ENCODE data around the gene S100A1.
"Not testable (repeated sequence)": the region's sequence is repeated elsewhere in the genome, so short reads cannot be mapped to it uniquely, and the experiment has no call there.

S100A1 gene

DNA sequence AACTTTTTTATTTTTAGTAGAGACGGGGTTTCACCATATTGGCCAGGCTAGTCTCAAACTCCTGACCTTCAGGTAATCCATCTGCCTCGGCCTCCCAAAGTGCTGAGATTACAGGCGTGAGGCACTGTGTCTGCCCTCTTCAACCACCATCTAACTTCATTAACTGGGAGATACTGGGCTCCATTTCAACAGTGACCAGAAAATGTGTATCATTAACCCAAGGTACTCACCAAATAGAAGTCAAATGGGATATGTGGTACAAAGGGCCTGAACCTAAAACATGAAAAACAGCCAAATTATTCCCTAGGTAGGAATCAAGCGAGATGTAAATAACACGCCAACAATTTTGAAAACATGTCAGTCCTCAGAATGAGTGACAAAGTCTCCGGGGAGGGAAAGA lies 41.4 kb downstream of the S100A1 start:
- TF ChIP-seq, protein P1, sequence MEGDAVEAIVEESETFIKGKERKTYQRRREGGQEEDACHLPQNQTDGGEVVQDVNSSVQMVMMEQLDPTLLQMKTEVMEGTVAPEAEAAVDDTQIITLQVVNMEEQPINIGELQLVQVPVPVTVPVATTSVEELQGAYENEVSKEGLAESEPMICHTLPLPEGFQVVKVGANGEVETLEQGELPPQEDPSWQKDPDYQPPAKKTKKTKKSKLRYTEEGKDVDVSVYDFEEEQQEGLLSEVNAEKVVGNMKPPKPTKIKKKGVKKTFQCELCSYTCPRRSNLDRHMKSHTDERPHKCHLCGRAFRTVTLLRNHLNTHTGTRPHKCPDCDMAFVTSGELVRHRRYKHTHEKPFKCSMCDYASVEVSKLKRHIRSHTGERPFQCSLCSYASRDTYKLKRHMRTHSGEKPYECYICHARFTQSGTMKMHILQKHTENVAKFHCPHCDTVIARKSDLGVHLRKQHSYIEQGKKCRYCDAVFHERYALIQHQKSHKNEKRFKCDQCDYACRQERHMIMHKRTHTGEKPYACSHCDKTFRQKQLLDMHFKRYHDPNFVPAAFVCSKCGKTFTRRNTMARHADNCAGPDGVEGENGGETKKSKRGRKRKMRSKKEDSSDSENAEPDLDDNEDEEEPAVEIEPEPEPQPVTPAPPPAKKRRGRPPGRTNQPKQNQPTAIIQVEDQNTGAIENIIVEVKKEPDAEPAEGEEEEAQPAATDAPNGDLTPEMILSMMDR (IDR thresholded peaks at IDR 0.05; ENCODE audit: insufficient read depth, low read length, poor library complexity, severe bottlenecking), result no peak
- Histone ChIP-seq H3K36me3 (ENCODE audit: control insufficient read depth, insufficient read depth, low read length) (peaks cover 16% of the 10 kb centered on the region), H3K27me3 (replicated peaks; ENCODE audit: control insufficient read depth, insufficient read depth, low read length) (no peaks in the 10 kb centered on the region), H3K4me3 (replicated peaks; ENCODE audit: low read depth, low read length) (peak overlapping the region; percentile 97)
- no peak for DNase-seq (ENCODE audit: extremely low read depth, insufficient read length)

DNA sequence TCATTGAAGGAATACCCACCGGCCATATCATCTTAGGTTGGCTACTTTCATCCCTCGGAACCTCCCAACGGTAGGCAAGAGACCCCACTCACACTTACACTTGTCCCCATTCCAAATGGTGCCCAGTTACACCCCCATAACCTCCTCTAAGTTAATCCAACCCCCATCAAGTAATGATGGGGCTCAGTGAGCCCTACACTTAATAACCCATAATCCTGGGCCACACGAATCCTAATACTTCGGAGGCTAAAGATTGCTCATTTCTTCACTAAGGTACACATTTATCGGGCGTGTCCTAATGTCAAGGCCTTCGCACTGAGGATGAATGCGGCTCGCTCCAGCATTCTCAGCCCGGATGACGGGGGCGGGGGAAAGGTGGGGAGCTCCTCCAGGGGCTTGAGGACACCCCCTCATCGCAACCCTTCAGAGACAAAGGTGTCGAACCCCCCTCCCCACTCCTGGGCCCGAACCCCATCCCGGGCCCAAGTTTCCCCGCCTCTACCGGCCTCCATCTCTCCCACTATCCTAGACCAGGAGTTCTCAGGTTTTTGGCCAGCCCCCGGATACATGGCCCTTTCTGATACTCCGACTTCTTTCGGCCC lies 42.1 kb downstream of the S100A1 start:
- Histone ChIP-seq H3K4me3 (replicated peaks; ENCODE audit: low read depth, low read length) (peak overlapping the region; percentile 97), H3K36me3 (ENCODE audit: control insufficient read depth, insufficient read depth, low read length) (peaks cover 15% of the 10 kb centered on the region), H3K27me3 (replicated peaks; ENCODE audit: control insufficient read depth, insufficient read depth, low read length) (no peaks in the 10 kb centered on the region)
- no peak for DNase-seq (ENCODE audit: extremely low read depth, insufficient read length)
- TF ChIP-seq, protein P1 (IDR thresholded peaks at IDR 0.05; ENCODE audit: insufficient read depth, low read length, poor library complexity, severe bottlenecking), result no peak

DNA sequence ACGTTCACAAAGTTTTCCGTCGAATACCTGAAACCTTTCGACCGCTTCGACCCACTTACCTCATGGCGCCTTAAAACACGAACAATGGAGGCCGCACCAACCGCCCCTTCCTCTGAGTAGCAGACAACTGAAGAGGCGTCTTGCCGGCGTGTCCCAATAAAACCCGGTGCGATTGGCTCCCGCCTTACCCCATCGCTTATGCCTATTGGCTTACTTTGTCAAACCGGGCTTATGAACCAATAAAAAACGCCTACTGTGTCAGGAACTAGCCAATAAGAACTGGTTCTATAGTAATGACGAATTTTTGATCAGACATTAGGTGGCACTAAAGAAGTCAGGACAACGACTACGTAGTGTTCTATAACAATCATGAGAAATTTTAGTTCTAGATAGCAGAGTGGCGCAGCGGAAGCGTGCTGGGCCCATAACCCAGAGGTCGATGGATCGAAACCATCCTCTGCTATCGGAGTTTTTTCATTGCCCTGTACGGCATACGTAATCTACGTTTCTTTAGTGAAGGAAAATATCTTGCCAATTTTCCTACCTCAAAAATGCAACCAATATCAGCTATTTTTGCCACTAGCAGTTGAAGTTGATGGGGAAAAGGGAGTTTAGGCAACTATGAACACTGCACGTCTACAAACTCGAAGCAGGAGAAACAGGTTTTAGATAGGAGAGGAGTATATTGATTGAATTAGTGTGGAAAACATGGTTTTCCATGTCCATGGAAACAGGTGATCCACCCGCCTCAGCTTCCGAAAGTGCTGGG lies 42.8 kb downstream of the S100A1 start, which contains the start of gene ILF2:
ILF2 (minus strand) TSS at position 135 of the 769 bp plus-strand sequence; CDS start at position 64, 71 bp downstream.
- no peaks in the 10 kb centered on the region for H3K27me3 ChIP-seq (replicated peaks; ENCODE audit: control insufficient read depth, insufficient read depth, low read length)
- DNase-seq (ENCODE audit: extremely low read depth, insufficient read length), result peak; percentile 93
- H3K4me3 ChIP-seq (replicated peaks; ENCODE audit: low read depth, low read length), result peak within 1 kb of the TSS; percentile 97
- TF ChIP-seq, protein P1 (IDR thresholded peaks at IDR 0.05; ENCODE audit: insufficient read depth, low read length, poor library complexity, severe bottlenecking), result peak; percentile 22
- peaks cover 11% of the 10 kb centered on the region for H3K36me3 ChIP-seq (ENCODE audit: control insufficient read depth, insufficient read depth, low read length)

DNA sequence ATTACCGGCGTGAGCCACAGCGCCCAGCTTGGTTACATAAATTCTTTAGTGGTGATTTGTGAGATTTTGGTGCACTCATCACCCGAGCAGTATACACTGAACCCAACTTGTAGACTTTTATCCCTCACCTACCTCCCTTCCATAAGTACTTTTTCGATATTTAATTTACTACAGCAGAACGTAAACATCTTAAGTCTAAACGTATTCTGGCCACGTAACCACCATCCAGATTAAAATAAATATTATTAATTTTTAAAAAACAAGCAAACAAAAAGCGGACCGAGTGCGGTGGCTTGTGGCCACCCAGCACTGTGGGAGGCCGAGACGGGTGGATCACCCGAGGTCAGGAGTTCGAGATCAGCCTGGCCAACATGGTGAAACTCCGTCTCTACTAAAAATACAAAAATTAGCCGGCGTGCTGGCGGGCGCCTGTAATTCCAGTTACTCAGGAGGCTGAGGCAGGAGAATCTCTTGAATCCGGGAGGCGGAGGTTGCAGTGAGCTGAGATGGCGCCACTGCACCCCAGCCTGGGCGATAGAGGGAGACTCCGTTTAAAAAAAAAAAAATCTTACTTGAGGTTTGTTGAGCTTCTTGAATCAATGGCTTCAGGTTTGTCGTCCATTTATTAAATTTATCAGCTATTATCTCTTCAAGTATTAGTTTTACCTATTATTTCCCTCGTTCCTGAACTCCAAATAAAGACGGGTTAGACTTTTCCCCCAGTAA lies 43.6 kb downstream of the S100A1 start:
- peak; percentile 52 for DNase-seq (ENCODE audit: extremely low read depth, insufficient read length)
- peak overlapping the region; percentile 67 for H3K4me3 ChIP-seq (replicated peaks; ENCODE audit: low read depth, low read length)
- H3K27me3 ChIP-seq (replicated peaks; ENCODE audit: control insufficient read depth, insufficient read depth, low read length); H3K36me3 ChIP-seq (ENCODE audit: control insufficient read depth, insufficient read depth, low read length): not testable (repeated sequence)
- TF ChIP-seq, protein P1 (IDR thresholded peaks at IDR 0.05; ENCODE audit: insufficient read depth, low read length, poor library complexity, severe bottlenecking), result peak; percentile 9

DNA sequence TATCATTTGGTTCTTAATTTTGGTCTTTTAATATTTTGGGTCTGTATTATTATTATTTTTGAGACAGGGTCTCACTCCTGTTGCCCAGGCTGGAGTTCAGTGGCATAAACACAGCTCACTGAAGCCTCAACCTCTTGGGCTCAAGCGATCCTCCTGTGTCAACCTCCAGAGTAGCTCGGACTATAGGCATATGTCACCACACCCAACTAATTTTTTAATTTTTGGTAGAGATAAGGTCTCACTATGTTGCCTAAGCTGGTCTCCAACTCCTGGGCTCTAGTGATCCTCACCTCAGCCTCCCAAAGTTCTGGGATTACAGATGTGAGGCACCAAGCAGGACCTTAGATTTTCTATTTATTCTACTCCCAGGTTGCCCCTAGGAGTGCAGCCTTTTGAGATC lies 45.3 kb downstream of the S100A1 start:
- no peak for DNase-seq (ENCODE audit: extremely low read depth, insufficient read length)
- Histone ChIP-seq H3K4me3 (replicated peaks; ENCODE audit: low read depth, low read length) (no peak overlapping the region), H3K27me3 (replicated peaks; ENCODE audit: control insufficient read depth, insufficient read depth, low read length) (no peaks in the 10 kb centered on the region), H3K36me3 (ENCODE audit: control insufficient read depth, insufficient read depth, low read length) (peaks cover 2% of the 10 kb centered on the region)
- TF ChIP-seq, protein P1 (IDR thresholded peaks at IDR 0.05; ENCODE audit: insufficient read depth, low read length, poor library complexity, severe bottlenecking), result no peak

All from GM06990 (cell line).